GM06990 (cell line): Measurements from ENCODE around the gene YIPF2.
A peak's percentile ranks its signal among the peaks of the same experiment; 100 is the strongest.
"Not testable (repeated sequence)": the region's sequence is repeated elsewhere in the genome, so short reads cannot be mapped to it uniquely, and the experiment has no call there.

ENCODE experiments used
- DNase-seq: peaks from one replicate; pipeline ENCODE4 v3.0.0-alpha.2; 2011; ENCODE audit not compliant: insufficient read length; ENCODE audit errors: extremely low read depth
- H3K27me3 ChIP-seq: replicated peaks from 2 replicates; pipeline ENCODE4 v1.6.0; 2011; ENCODE audit warnings: low read length; ENCODE audit not compliant: control insufficient read depth, insufficient read depth
- H3K36me3 ChIP-seq: 2 replicates; pipeline ENCODE4 v1.5.1; 2011; ENCODE audit warnings: low read length; ENCODE audit not compliant: control insufficient read depth, insufficient read depth
- H3K4me3 ChIP-seq: replicated peaks from 2 replicates; pipeline ENCODE4 v1.5.1; 2011; ENCODE audit warnings: low read depth, mild to moderate bottlenecking, control low read depth, low read length
- CTCF ChIP-seq: IDR thresholded peaks from 2 replicates; pipeline ENCODE4 v1.5.1; 2011; ENCODE audit warnings: low read length, control low read depth, mild to moderate bottlenecking, inconsistent platforms; ENCODE audit not compliant: insufficient read depth, poor library complexity, severe bottlenecking

The YIPF2 gene

GRCh38 chr19:10961073-10961860 is 32.8 kb upstream of the YIPF2 start:
- Histone ChIP-seq H3K27me3 (no peaks in the 10 kb centered on the region), H3K4me3 (peak overlapping the region; percentile 95), H3K36me3 (peaks cover 2% of the 10 kb centered on the region)
- no peak for TF ChIP-seq CTCF
- peak; percentile 63 for DNase-seq

GRCh38 chr19:10960314-10961072 is 32.1 kb upstream of the YIPF2 start, which contains the start of gene SMARCA4:
Gene SMARCA4, plus strand, starts transcription at chr19:10961030. Its CDS starts 23,122 bp downstream, at chr19:10984152.
- no peak for TF ChIP-seq CTCF
- peak; percentile 99 for DNase-seq
- Histone ChIP-seq H3K36me3 (peaks cover 2% of the 10 kb centered on the region), H3K4me3 (peak within 1 kb of the TSS; percentile 95), H3K27me3 (no peaks in the 10 kb centered on the region)

GRCh38 chr19:10959277-10959968 is 31.0 kb upstream of the YIPF2 start:
- DNase-seq, H3K27me3 ChIP-seq, H3K36me3 ChIP-seq: not testable (repeated sequence)
- H3K4me3 ChIP-seq = peak overlapping the region; percentile 65

- no peak for TF ChIP-seq CTCF
- DNase-seq = no peak
- H3K4me3 ChIP-seq = no peak overlapping the region
- H3K27me3 ChIP-seq = no peaks in the 10 kb centered on the region
- no peaks in the 10 kb centered on the region for H3K36me3 ChIP-seq
Observed at GRCh38 chr19:10952809-10953208, 24.4 kb upstream of the YIPF2 start.

- no peak for DNase-seq
Observed at GRCh38 chr19:10946958-10947657, 18.7 kb upstream of the YIPF2 start.

More at GRCh38 chr19:10946958-10947657, 18.7 kb upstream of the YIPF2 start:
- no peaks in the 10 kb centered on the region for H3K36me3 ChIP-seq
- no peak for TF ChIP-seq CTCF
- no peak overlapping the region for H3K4me3 ChIP-seq
- H3K27me3 ChIP-seq = no peaks in the 10 kb centered on the region
